HTERT RPE-1 (cell line): ENCODE measurements around the gene IKBKG.
"Not testable (repeated sequence)": the region's sequence is repeated elsewhere in the genome, so short reads cannot be mapped to it uniquely, and the experiment has no call there.

ENCODE experiments used
- in situ Hi-C: fragments of 300-500 bp; cut with MboI; formaldehyde crosslinking; loops from 4 replicates; pipeline ENCODE4 v1.14.3; 2020; ENCODE audit warnings: low sequenced_read_pairs

The IKBKG gene

GRCh38 chrX:154552112-154552806 is 4.8 kb downstream of the IKBKG start:
- in situ Hi-C loops: not testable (repeated sequence)

- in situ Hi-C loops: not testable (repeated sequence)
Observed at GRCh38 chrX:154558060-154558690, 10.8 kb downstream of the IKBKG start.

GRCh38 chrX:154558896-154559295 is 11.5 kb downstream of the IKBKG start:
- in situ Hi-C loops: not testable (repeated sequence)

- in situ Hi-C loops: not testable (repeated sequence)
Observed at GRCh38 chrX:154560326-154560725, 12.9 kb downstream of the IKBKG start.

- in situ Hi-C loops: not testable (repeated sequence)
Observed at GRCh38 chrX:154562295-154562694, 14.9 kb downstream of the IKBKG start.

- in situ Hi-C loops: not testable (repeated sequence)
Observed at GRCh38 chrX:154570361-154570760, 22.9 kb downstream of the IKBKG start.

GRCh38 chrX:154573061-154573460 is 25.6 kb downstream of the IKBKG start:
- in situ Hi-C loops: not testable (repeated sequence)

GRCh38 chrX:154575076-154575475 is 27.7 kb downstream of the IKBKG start:
- in situ Hi-C loops: not testable (repeated sequence)

GRCh38 chrX:154582994-154583393 is 35.6 kb downstream of the IKBKG start:
- in situ Hi-C loops: not testable (repeated sequence)

- in situ Hi-C loops: not testable (repeated sequence)
Observed at GRCh38 chrX:154584585-154585183, 37.3 kb downstream of the IKBKG start, which contains the start of gene CTAG1A. Gene CTAG1A, plus strand, starts transcription at chrX:154585133. Its CDS starts 74 bp downstream, at chrX:154585207.

- in situ Hi-C loops: not testable (repeated sequence)
Observed at GRCh38 chrX:154590415-154590814, 43.0 kb downstream of the IKBKG start.

- in situ Hi-C loops: no loop called here
Observed at GRCh38 chrX:154592505-154592904, 45.1 kb downstream of the IKBKG start.

- in situ Hi-C loops: no loop called here
Observed at GRCh38 chrX:154593201-154593600, 45.8 kb downstream of the IKBKG start.

GRCh38 chrX:154594491-154594890 is 47.1 kb downstream of the IKBKG start:
- in situ Hi-C loops: no loop called here

GRCh38 chrX:154595559-154596249 is 48.3 kb downstream of the IKBKG start:
- in situ Hi-C loops: no loop called here

GRCh38 chrX:154596290-154596929 is 49.0 kb downstream of the IKBKG start:
- in situ Hi-C loops: no loop called here

- in situ Hi-C loops: no loop called here
Observed at GRCh38 chrX:154597221-154597620, 49.8 kb downstream of the IKBKG start.

- in situ Hi-C loops: no loop called here
Observed at GRCh38 chrX:154598656-154599055, 51.2 kb downstream of the IKBKG start.

GRCh38 chrX:154599531-154599930 is 52.1 kb downstream of the IKBKG start:
- in situ Hi-C loops: no loop called here

- in situ Hi-C loops: no loop called here
Observed at GRCh38 chrX:154600759-154601374, 53.4 kb downstream of the IKBKG start.
